Duodenal mucosa (tissue), 2 donors: ENCODE data around the gene MTCH2.
"Not testable (repeated sequence)": the region's sequence is repeated elsewhere in the genome, so short reads cannot be mapped to it uniquely, and the experiment has no call there.

ENCODE experiments used
- H3K27ac ChIP-seq: one replicate; pipeline ENCODE4 v1.7.0; 2013; ENCODE audit warnings: low read depth, low read length
- H3K27me3 ChIP-seq, 2 donors: one replicate each; pipeline ENCODE4 v1.7.0; 2013; ENCODE audit warnings: low read length in 2 of 2, control low read depth in 1 of 2; ENCODE audit not compliant: insufficient read depth in 2 of 2, control insufficient read depth in 1 of 2
- H3K36me3 ChIP-seq, 2 donors: one replicate each; pipeline ENCODE4 v1.7.0; 2013; ENCODE audit warnings: low read length in 2 of 2, control low read depth in 1 of 2; ENCODE audit not compliant: insufficient read depth in 2 of 2, control insufficient read depth in 1 of 2
- H3K4me1 ChIP-seq, 2 donors: one replicate each; pipeline ENCODE4 v1.7.0; 2013; ENCODE audit warnings: low read length in 2 of 2, control low read depth in 1 of 2; ENCODE audit not compliant: insufficient read depth in 2 of 2, control insufficient read depth in 1 of 2
- H3K4me3 ChIP-seq, 2 donors: one replicate each; pipeline ENCODE4 v1.7.0; 2013; ENCODE audit warnings: low read length in 2 of 2, low read depth in 1 of 2
- H3K9ac ChIP-seq, 2 donors: one replicate each; pipeline ENCODE4 v1.7.0; 2013; ENCODE audit warnings: low read length in 2 of 2, low read depth in 1 of 2
- H3K9me3 ChIP-seq, 2 donors: one replicate each; pipeline ENCODE4 v1.7.0; 2013; ENCODE audit warnings: low read length in 2 of 2, control low read depth in 1 of 2; ENCODE audit not compliant: control insufficient read depth in 1 of 2

The MTCH2 gene

DNA sequence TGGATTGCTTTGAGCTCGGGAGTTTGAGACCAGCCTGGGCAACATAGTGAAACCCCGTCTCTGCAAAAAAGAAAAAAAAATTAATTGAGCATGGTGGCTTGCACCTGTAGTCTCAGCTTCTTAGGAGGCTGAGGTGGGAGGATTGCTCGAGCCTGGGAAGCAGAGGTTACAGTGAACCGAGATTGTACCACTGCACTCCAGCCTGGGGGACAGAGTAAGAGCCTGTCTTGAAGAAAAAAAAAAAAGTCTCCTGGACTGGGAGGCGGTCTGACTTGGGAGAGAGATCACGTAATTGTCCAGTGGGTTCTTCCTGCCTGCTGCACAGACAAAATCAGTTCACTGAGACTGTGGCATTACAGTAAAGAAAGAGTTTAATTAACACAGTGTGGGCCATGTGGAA is 3.1 kb upstream of the MTCH2 start:
- H3K4me3 ChIP-seq: no peak overlapping the region
- H3K9me3 ChIP-seq: no peaks in the 10 kb centered on the region
- no peaks in the 10 kb centered on the region for H3K36me3 ChIP-seq
- H3K27ac ChIP-seq: no peak overlapping the region
- H3K4me1 ChIP-seq: peaks cover 9 to 13% of the 10 kb centered on the region in 2 donors
- H3K9ac ChIP-seq: no peak overlapping the region
- no peaks in the 10 kb centered on the region for H3K27me3 ChIP-seq

DNA sequence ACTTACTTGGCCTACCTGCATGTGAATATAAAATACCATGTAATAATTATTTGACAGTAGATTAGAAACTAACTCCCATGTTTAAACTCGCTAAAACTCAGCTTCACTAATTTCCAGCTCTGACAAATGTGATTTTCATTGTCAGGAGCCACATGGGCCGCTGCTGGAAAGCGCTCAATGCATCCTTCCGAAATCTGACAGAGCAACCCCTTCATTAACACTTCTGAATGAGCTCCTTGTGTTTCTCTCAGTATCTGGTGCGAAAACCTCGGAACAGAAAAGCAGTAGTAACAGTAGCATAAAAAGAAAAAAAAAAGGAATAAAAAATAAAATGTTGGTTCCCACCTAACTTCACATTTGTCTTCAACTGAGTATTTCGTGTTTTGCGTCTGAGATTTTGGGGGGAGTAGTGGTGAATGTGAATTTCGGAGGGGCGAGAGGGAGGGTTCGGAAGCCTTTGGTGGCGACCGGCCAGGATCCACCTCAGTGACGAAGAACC is 710 bp downstream of the MTCH2 start:
- Histone ChIP-seq H3K4me3 (peak overlapping the region; percentile 87 to 94), H3K4me1 (peaks cover 9 to 20% of the 10 kb centered on the region in 2 donors), H3K27me3 (no peaks in the 10 kb centered on the region), H3K9me3 (no peaks in the 10 kb centered on the region), H3K36me3 (peaks cover 14 to 16% of the 10 kb centered on the region in 2 donors), H3K9ac (peak overlapping the region; percentile 87 to 95), H3K27ac (peak overlapping the region; percentile 90)

DNA sequence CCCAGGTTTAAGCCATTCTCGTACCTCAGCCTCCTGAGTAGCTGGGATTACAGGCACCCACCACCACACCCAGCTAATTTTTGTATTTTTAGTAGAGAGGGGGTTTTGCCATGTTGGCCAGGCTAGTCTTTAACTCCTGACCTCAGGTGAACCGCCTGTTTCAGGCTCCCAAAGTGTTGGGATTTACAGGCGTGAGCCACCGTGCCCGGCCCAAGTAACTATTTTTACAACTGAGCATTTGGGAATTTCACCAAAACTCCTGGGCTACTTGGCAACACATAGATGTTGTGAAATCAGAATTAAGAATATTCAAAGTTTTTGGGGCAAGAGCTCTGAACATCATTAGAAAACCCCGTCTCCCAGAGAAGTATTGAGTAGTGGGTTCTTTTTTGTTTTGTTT is 1.9 kb downstream of the MTCH2 start:
- Histone ChIP-seq H3K4me3 (peak overlapping the region in 1 of 2 donors; percentile 94), H3K4me1 (peaks cover 9 to 20% of the 10 kb centered on the region in 2 donors), H3K36me3 (peaks cover 14 to 22% of the 10 kb centered on the region in 2 donors)
- H3K27me3 ChIP-seq, H3K27ac ChIP-seq, H3K9me3 ChIP-seq, H3K9ac ChIP-seq: not testable (repeated sequence)

DNA sequence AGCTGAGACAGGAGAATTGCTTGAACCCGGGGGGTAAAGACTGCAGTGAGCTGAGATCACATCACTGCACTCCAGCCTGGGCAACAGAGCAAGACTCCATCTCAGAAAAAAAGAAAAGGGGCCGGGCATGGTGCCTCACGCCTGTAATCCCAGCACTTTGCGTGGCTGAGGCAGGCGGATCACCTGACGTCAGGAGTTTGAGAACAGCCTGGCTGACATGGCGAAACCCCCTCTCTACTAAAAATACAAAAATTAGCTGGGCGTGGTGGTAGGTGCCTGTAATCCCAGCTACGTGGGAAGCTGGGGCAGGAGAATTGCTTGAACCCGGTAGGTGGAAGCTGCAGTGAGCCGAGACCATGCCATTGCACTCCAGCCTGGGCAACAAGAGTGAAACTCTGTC is 6.0 kb downstream of the MTCH2 start:
- H3K4me1 ChIP-seq: peaks cover 6 to 15% of the 10 kb centered on the region in 2 donors
- H3K4me3 ChIP-seq, H3K27ac ChIP-seq, H3K27me3 ChIP-seq, H3K9ac ChIP-seq, H3K9me3 ChIP-seq: not testable (repeated sequence)
- peaks cover 28 to 45% of the 10 kb centered on the region in 2 donors for H3K36me3 ChIP-seq

DNA sequence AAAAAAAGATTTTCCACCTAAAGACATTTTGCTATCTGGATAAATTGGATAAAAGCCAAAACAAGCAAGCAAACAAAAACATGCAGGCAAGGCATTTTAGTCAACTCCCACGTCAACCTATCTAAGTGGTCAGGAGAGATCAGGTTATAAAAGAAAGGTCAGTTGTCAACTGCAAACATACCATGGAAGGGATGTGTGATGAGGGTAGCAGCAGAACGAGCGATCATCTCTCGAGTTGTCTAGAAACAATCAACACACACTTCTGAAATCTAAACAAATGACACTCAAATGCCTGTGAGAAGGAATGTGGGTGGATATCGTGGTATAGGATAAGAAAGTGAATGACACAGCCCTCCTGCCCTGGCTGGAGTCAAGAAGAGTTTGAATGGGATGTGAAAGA is 10.9 kb downstream of the MTCH2 start:
- no peaks in the 10 kb centered on the region for H3K9me3 ChIP-seq
- H3K36me3 ChIP-seq: peaks cover 41 to 74% of the 10 kb centered on the region in 2 donors
- H3K27ac ChIP-seq: no peak overlapping the region
- H3K27me3 ChIP-seq: no peaks in the 10 kb centered on the region
- H3K9ac ChIP-seq: no peak overlapping the region
- H3K4me3 ChIP-seq: no peak overlapping the region
- no peaks in the 10 kb centered on the region for H3K4me1 ChIP-seq

DNA sequence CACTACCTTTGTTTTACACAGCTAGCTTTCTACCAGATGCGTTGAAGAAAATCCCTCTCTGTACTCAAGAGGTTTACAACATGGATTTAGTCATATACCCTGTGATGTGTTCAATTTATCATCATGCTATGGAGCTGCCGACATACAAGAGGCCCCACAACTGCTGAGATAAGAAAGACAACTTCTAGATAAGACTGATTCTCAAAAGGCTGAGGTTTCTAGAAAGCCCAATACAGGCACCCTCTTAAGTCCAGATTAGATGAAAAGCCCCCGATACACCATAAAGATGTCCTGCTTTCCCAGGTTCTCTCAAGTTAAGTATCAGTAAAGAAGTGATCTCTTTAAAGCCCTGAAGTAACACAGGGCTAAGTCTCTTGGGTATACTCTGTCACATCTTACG is 14.3 kb downstream of the MTCH2 start:
- Histone ChIP-seq H3K9me3 (no peaks in the 10 kb centered on the region), H3K4me1 (no peaks in the 10 kb centered on the region), H3K27ac (no peak overlapping the region), H3K9ac (no peak overlapping the region), H3K36me3 (peaks cover 31 to 77% of the 10 kb centered on the region in 2 donors), H3K4me3 (no peak overlapping the region), H3K27me3 (no peaks in the 10 kb centered on the region)

DNA sequence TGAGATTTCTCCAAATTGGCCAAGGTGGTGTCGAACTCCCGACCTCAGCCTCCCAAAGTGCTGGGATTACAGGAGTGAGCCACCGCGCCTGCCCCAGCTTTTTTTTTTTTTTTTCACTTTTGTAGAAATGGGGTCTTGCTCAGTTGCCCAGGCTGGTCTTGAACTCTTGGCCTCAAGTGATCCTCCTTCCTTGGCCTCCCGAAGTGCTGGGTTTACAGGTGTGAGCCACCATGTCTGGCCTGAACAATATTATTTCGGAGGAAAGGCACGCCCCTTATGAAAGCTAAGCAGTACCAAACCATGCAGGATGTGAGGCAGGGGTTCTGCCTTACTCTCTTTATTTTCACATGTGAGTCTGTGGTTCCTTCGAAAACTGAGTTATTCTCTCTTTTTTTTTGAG is 16.1 kb downstream of the MTCH2 start:
- no peaks in the 10 kb centered on the region for H3K4me1 ChIP-seq
- peaks cover 35 to 90% of the 10 kb centered on the region in 2 donors for H3K36me3 ChIP-seq
- H3K9me3 ChIP-seq: no peaks in the 10 kb centered on the region

DNA sequence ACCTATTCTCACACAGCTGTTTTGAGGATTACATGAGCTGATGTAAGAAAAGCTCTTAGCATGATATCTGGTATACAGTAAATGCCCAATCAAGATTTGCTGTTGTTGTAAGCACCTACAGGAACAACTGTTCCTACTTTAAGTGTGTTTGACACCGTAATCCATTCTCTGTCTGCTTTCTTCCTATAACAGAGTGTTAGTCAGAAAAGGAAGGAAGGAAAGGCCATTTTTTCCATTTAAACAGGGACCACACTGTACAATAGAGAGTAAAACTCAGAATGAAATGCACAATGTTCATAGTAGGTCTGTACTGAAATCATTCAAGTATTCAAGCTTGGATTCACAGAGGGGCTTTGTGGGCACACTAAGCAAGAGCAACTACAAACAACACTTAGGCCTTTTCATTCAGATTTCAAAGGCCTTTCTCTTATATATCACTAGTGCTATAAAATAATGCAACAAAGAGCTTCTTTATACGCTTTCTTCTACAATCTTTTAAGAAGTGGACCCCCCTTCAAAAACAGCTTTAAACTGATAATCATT is 21.5 kb downstream of the MTCH2 start:
- H3K36me3 ChIP-seq: peaks cover 19 to 70% of the 10 kb centered on the region in 2 donors
- no peaks in the 10 kb centered on the region for H3K9me3 ChIP-seq
- no peaks in the 10 kb centered on the region for H3K4me1 ChIP-seq
- no peaks in the 10 kb centered on the region for H3K27me3 ChIP-seq
- no peak overlapping the region for H3K9ac ChIP-seq
- no peak overlapping the region for H3K27ac ChIP-seq
- no peak overlapping the region for H3K4me3 ChIP-seq

More for the DNA sequence above, 16.1 kb downstream of the MTCH2 start:
- Histone ChIP-seq H3K9ac (no peak overlapping the region), H3K27me3 (no peaks in the 10 kb centered on the region), H3K27ac (no peak overlapping the region), H3K4me3 (no peak overlapping the region)

DNA sequence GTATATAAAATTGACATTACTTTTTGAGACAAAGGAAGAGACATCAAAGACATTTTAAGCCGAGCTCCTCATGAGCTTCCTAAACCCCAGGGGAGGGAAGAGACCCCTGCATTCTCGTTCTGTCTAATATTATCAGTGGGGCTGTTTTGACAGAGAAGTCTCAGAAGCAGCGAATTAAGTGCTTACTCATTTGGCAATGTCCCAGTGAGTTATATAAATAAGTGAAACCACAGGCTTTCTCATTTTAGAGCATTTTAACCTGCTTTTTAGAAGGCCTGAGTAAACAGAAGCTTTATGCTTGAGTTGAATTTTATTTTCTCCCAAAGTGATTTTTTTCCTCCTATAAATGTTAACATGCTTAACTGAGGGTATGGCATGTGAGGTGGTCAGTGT is 24.9 kb downstream of the MTCH2 start:
- Histone ChIP-seq H3K4me1 (no peaks in the 10 kb centered on the region), H3K27me3 (no peaks in the 10 kb centered on the region), H3K36me3 (peaks cover 19 to 41% of the 10 kb centered on the region in 2 donors), H3K9ac (no peak overlapping the region), H3K4me3 (no peak overlapping the region), H3K9me3 (no peaks in the 10 kb centered on the region), H3K27ac (no peak overlapping the region)

DNA sequence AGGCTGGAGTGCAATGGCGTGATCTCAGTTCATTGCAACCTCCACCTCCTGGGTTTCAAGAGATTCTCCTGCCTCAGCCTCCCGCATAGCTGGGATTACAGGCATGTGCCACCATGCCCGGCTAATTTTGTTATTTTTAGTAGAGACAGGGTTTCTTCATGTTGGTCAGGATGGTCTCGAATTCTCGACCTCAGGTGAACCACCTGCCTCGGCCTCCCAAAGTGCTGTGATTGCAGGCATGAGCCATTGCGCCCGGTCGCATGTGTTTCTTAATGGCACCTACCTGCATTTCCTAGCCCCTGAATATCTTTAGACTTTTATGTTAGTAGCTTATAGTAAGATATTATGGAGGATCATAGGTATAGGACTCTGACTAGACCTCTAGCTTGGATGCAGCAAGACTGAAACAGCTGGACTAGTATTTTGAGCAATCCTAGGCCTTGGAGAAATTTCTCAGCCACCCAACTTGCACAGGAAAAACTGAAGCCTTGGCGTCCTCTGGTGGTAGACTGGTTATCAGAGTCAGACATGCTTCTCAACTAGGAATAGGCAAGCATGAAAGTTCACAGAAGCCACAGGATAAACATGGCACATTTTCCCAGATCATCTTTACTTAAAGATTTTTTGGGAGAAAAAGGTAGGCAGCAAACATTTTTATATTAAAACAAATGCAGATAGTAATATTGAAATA is 25.5 kb downstream of the MTCH2 start:
- H3K4me1 ChIP-seq: no peaks in the 10 kb centered on the region
- no peak overlapping the region for H3K9ac ChIP-seq
- H3K27ac ChIP-seq: no peak overlapping the region
- H3K27me3 ChIP-seq: no peaks in the 10 kb centered on the region
- H3K4me3 ChIP-seq: no peak overlapping the region
- H3K9me3 ChIP-seq: no peaks in the 10 kb centered on the region
- peaks cover 14 to 35% of the 10 kb centered on the region in 2 donors for H3K36me3 ChIP-seq
